ENCODE results near the gene TAS2R40.

The TAS2R40 gene

GRCh38 chr7:143225047-143225446 lies 3.2 kb downstream of the TAS2R40 start:
- DNase-seq, result no peak

DNA sequence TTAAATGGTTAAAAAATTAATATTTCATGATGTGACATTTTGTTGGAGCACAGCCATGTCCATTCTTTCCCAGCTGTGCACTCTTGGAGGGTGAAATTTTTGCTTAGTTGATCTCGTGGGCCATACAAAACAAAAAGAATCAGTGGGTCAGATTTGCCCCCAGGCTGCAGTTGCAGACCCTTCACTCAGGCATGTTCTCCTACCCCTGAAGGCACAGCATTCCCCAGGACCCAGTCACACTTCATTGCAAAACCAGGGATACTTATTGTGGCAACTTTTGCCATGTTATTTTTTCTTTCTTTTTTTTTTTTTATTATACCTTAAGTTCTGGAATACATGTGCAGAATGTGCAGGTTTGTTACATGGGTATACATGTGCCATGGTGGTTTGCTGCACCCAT lies 6.0 kb downstream of the TAS2R40 start:
- DNase-seq, result no peak

- DNase-seq, result no peak
Measured at GRCh38 chr7:143229054-143229790, 7.4 kb downstream of the TAS2R40 start.

DNA sequence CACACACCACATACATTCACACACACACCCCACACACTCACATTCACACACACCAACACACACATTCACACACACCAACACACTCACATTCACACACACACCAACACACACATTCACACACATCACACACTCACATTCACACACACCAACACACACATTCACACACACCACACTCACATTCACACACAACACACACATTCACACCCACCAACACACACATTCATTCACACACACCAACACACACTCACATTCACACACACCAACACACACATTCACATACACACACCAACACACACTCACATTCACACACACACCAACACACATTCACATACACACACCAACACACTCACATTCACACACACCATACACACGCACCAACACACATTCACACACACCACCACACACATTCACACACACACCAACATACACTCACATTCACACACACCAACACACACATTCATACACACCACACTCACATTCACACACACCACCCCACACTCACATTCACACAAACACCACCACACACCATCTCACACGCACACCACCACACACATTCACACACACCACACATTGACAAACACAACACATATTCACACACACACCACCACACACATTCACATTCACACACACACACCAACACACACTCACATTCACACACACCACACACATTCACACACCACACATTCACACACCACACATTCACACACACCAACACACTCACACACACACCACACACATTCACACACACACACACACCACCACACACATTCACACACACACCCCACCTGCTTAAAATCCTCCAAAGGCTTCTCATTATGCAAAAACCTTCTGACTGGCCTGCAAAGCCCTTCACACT lies 9.0 kb downstream of the TAS2R40 start:
- DNase-seq, result no peak

GRCh38 chr7:143233816-143234532 lies 12.1 kb downstream of the TAS2R40 start:
- DNase-seq, result no peak

DNA sequence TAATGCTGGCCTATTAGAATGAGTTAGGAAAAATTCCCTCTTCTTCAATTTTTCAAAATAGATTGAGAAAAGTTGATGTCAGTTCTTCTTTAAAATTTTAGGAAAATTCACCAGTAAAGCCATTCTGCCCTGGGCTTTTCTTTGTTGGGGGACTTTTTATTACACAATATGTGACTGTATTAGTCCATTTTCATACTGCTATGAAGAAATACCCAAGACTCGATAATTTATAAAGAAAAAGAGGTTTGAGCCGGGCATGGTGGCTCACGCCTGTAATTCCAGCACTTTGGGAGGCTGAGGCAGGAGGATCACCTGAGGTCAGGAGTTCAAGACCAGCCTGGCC lies 12.7 kb downstream of the TAS2R40 start:
- no peak for DNase-seq

- no peak for DNase-seq
Measured at GRCh38 chr7:143235561-143235960, 13.7 kb downstream of the TAS2R40 start.

DNA sequence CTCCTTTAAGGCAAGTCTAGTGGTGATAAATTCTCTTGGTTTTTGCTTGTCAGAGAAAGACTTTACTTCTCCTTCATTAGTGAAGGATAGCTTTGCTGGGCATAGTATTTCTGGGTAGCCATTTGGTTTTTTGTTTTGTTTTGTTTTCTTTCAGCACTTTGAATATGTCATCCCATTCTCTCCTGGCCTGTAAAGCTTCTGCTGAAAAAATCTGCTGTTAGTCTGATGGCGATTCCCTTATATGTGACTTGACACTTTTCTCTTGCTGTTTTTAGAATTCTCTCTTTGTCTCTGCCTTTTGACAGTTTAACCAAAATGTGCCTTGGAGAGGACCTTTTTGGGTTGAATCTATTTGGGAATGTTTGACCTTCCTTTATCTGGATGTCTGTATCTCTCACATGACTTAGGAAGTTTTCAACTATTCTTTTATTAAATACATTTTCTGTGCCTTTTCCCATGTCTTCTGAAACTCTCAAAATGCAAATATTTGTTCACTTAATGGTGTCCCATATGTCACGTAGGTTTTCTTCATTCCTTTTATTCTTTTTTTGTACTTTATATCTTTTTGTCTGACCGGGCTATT lies 14.7 kb downstream of the TAS2R40 start:
- DNase-seq, result no peak

GRCh38 chr7:143237366-143237765 lies 15.5 kb downstream of the TAS2R40 start:
- no peak for DNase-seq

DNA sequence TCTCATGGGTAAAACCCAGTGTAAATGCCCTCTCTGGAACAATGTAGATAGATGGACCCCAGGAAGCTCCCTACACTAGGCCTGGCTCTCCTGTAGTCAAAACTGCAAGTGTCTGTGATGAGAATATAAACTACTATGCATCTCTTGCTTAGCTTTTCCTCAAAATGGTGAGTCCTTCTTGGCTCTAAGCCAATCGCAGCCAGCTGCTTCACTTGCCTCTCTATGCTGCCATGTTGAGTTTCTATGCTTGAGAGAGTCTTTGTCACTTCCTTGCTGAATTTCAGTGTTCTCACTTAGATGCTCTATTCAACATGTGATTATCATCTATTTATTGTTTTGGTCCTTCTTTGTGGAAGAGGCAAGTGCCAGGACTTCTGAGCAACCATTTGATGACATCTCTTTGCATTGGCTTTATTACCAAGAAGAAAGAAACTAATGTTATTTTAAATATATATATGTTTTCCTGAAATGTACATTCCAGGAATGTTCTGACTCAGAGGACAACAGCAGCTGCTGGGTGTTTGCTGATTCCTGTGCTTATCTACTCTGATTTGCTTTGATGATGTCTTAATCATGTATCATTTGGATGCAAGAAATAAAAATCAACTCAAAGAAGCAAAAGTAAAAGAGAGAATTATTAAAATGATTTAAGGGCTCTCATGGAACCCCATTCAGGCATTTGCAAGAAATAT lies 16.6 kb downstream of the TAS2R40 start:
- DNase-seq, result no peak

- no peak for DNase-seq
Measured at GRCh38 chr7:143239813-143240212, 18.0 kb downstream of the TAS2R40 start.

GRCh38 chr7:143240291-143241168 lies 18.7 kb downstream of the TAS2R40 start:
- peak; percentile 45 for DNase-seq

DNA sequence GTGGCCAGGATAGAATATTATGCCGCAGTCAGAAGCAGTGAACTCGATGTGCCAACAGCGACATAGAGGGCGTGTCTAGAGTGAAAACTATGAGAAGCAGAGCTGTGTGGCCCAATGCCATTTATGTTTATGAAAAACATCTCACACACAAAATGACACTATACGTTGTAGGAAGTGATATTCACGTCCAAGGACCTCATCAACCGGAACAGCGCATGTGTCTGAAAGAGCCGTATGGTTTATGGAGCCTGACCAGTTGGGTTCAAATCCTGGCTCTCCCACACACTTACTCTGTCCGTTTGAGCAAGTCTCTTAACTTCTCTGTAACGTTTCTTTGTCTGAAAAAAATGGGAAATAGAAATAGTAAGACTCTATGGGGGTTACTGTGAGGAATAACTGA lies 20.5 kb downstream of the TAS2R40 start:
- no peak for DNase-seq

DNA sequence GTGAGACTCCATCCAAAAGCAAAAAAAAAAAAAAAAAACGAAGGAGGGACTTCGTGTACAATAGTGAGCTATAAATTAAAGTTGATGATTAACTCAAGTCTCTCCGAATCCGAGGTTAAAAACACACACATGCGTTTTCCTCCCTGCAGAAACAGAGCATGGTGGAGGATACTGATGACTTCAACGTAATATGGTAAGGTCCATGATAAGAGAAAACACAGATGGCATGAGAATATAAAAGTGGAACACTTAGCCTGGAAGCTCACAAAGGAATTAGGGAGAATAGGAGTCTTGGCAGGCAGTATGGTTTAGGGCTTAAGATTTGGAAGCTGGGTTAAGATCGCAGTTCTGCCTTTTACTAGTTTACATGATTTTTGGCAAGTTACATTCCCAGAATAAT lies 21.3 kb downstream of the TAS2R40 start:
- DNase-seq, result no peak

GRCh38 chr7:143243614-143244013 lies 21.8 kb downstream of the TAS2R40 start:
- no peak for DNase-seq

GRCh38 chr7:143244321-143244720 lies 22.5 kb downstream of the TAS2R40 start:
- DNase-seq, result no peak

DNA sequence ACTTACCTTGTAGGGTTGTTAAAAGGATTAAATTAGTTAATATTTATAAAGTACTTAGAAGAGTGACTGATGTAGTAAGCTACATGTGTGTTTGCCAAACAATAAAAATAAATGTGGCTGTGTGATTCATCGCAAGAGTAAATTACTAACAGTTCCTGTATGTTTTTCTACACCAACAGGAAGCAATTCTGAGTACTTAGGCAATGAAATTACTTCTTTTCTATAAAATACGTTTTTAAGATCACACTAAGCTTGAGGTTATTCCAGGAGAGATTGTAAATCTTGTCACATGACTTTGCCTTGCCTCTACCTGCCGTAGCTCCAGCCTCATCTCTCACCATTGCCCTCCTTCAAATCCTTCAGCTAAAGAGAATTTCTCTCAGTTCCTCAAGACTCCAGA lies 23.3 kb downstream of the TAS2R40 start:
- no peak for DNase-seq

GRCh38 chr7:143247372-143247771 lies 25.5 kb downstream of the TAS2R40 start:
- DNase-seq, result no peak

GRCh38 chr7:143248761-143249354 lies 27.0 kb downstream of the TAS2R40 start:
- no peak for DNase-seq

DNA sequence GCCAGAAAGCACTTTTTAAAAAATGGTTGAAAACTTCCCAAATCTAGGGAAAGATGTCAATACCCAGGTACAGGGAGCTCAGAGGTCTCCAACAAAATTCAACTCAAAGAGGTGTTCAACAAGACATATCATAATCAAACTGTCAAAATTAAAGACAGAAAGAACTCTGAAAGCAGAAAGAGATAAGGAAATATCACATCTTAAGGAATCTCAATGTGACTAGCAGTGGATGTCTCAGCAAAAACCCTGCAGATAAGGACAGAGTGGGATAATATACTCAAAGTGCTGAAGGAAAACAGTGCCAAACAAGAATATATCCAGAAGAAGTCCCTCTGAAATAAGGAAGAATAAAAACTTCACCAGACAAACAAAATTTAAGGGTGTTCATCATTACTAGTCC lies 28.4 kb downstream of the TAS2R40 start:
- no peak for DNase-seq

- no peak for DNase-seq
Measured at GRCh38 chr7:143250822-143251221, 29.0 kb downstream of the TAS2R40 start.
